ENCODE measurements around the gene HP1BP3.

DNA sequence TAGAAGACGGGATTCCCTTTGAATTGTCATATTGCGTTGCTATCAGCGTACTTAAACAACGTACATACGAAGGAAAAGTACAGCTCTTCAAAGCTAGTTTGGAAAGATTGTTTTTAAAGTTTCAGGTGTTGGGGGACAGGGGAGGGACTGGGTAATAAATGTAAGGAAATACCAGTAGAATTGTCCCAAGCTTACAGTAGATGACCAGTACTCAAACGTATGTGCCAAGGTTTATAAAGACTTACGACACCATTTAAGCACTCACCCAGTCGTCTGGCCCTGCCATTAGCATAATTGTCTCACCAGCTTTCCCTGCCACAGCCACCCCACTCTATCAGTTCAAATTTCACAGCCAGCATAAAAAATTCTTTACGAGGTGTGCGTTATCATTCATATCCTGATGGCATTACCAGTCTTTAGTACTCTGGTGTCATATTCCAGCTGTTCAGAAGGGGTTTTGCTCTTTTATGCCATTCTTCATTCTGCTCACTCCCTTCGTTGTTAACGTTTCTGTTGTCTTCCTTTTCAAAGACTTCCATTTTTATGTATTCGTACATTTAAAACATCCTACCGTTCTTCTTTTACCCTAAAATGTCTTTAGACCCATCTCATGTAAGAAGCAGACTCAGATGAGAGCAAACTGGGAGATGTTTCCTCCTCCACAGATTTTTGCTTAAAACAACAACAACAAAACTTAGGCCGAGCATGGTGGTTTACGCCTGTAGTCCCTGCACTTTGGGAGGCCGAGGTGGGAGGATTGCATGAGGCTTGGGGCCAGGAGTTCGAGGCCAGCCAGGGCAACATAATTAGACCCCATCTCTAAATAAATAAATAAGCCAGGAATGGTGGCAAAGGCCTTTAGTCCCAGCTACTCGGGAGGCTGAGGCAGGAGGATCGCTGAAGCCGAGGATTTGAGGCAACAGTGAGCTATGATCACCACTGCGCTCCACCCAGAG is 1.0 kb upstream of the HP1BP3 start:
- TF ChIP-seq, protein P1, sequence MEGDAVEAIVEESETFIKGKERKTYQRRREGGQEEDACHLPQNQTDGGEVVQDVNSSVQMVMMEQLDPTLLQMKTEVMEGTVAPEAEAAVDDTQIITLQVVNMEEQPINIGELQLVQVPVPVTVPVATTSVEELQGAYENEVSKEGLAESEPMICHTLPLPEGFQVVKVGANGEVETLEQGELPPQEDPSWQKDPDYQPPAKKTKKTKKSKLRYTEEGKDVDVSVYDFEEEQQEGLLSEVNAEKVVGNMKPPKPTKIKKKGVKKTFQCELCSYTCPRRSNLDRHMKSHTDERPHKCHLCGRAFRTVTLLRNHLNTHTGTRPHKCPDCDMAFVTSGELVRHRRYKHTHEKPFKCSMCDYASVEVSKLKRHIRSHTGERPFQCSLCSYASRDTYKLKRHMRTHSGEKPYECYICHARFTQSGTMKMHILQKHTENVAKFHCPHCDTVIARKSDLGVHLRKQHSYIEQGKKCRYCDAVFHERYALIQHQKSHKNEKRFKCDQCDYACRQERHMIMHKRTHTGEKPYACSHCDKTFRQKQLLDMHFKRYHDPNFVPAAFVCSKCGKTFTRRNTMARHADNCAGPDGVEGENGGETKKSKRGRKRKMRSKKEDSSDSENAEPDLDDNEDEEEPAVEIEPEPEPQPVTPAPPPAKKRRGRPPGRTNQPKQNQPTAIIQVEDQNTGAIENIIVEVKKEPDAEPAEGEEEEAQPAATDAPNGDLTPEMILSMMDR (IDR thresholded peaks at IDR 0.05 in 4 of 5, conservative IDR thresholded peaks at IDR 0.05 in 1 of 5): no peak
- no peak for TF ChIP-seq POLR2A (IDR thresholded peaks at IDR 0.05)

Data from gastrocnemius medialis (tissue), 4 donors.